ENCODE results near the gene FADS3.

Gene FADS3

GRCh38 chr11:61918251-61918937, 27.0 kb upstream of the FADS3 start:
- Histone ChIP-seq H3K27me3 (replicated peaks; ENCODE audit: control insufficient read depth, insufficient read depth, low read length) (peaks cover 4% of the 10 kb centered on the region), H3K36me3 (ENCODE audit: control insufficient read depth, insufficient read depth, low read length) (no peaks in the 10 kb centered on the region), H3K4me3 (replicated peaks; ENCODE audit: low read depth, low read length) (no peak overlapping the region)
- no peak for DNase-seq (ENCODE audit: extremely low read depth, insufficient read length)
- no peak for TF ChIP-seq CTCF (IDR thresholded peaks at IDR 0.05; ENCODE audit: insufficient read depth, low read length, poor library complexity, severe bottlenecking)

GRCh38 chr11:61917334-61918109, 26.2 kb upstream of the FADS3 start, which contains the start of gene RAB3IL1:
Gene RAB3IL1 (minus strand): TSS chr11:61917566. CDS start chr11:61917367, 199 bp downstream.
- H3K4me3 ChIP-seq (replicated peaks; ENCODE audit: low read depth, low read length) = no peak within 1 kb of the TSS
- H3K27me3 ChIP-seq (replicated peaks; ENCODE audit: control insufficient read depth, insufficient read depth, low read length) = peaks cover 4% of the 10 kb centered on the region
- TF ChIP-seq CTCF (IDR thresholded peaks at IDR 0.05; ENCODE audit: insufficient read depth, low read length, poor library complexity, severe bottlenecking) = no peak
- DNase-seq (ENCODE audit: extremely low read depth, insufficient read length) = no peak
- no peaks in the 10 kb centered on the region for H3K36me3 ChIP-seq (ENCODE audit: control insufficient read depth, insufficient read depth, low read length)

- TF ChIP-seq CTCF (IDR thresholded peaks at IDR 0.05; ENCODE audit: insufficient read depth, low read length, poor library complexity, severe bottlenecking) = no peak
- DNase-seq (ENCODE audit: extremely low read depth, insufficient read length) = no peak
- H3K36me3 ChIP-seq (ENCODE audit: control insufficient read depth, insufficient read depth, low read length) = no peaks in the 10 kb centered on the region
- no peak overlapping the region for H3K4me3 ChIP-seq (replicated peaks; ENCODE audit: low read depth, low read length)
- H3K27me3 ChIP-seq (replicated peaks; ENCODE audit: control insufficient read depth, insufficient read depth, low read length) = peaks cover 4% of the 10 kb centered on the region
Measured at GRCh38 chr11:61916737-61917333, 25.5 kb upstream of the FADS3 start.

GRCh38 chr11:61914471-61915171, 23.3 kb upstream of the FADS3 start:
- TF ChIP-seq CTCF (IDR thresholded peaks at IDR 0.05; ENCODE audit: insufficient read depth, low read length, poor library complexity, severe bottlenecking) = no peak

GRCh38 chr11:61913699-61914395, 22.5 kb upstream of the FADS3 start:
- H3K27me3 ChIP-seq (replicated peaks; ENCODE audit: control insufficient read depth, insufficient read depth, low read length) = peaks cover 4% of the 10 kb centered on the region
- no peak for DNase-seq (ENCODE audit: extremely low read depth, insufficient read length)
- no peak for TF ChIP-seq CTCF (IDR thresholded peaks at IDR 0.05; ENCODE audit: insufficient read depth, low read length, poor library complexity, severe bottlenecking)
- H3K36me3 ChIP-seq (ENCODE audit: control insufficient read depth, insufficient read depth, low read length) = no peaks in the 10 kb centered on the region
- no peak overlapping the region for H3K4me3 ChIP-seq (replicated peaks; ENCODE audit: low read depth, low read length)

More at GRCh38 chr11:61914471-61915171, 23.3 kb upstream of the FADS3 start:
- H3K36me3 ChIP-seq (ENCODE audit: control insufficient read depth, insufficient read depth, low read length) = no peaks in the 10 kb centered on the region
- DNase-seq (ENCODE audit: extremely low read depth, insufficient read length) = no peak
- peaks cover 4% of the 10 kb centered on the region for H3K27me3 ChIP-seq (replicated peaks; ENCODE audit: control insufficient read depth, insufficient read depth, low read length)
- no peak overlapping the region for H3K4me3 ChIP-seq (replicated peaks; ENCODE audit: low read depth, low read length)
